ENCODE measurements around the gene CDON.

CDON gene

GRCh38 chr11:125957618-125958332, 104.9 kb downstream of the CDON start:
- H3K4me3 ChIP-seq (ENCODE audit: low read length): no peak overlapping the region
- TF ChIP-seq CTCF (conservative IDR thresholded peaks at IDR 0.05; ENCODE audit: low read depth, low read length): no peak
- no peak for DNase-seq (ENCODE audit: low read depth)

GRCh38 chr11:125956391-125957134, 106.1 kb downstream of the CDON start:
- TF ChIP-seq CTCF (conservative IDR thresholded peaks at IDR 0.05; ENCODE audit: low read depth, low read length): no peak
- no peak for DNase-seq (ENCODE audit: low read depth)
- no peak overlapping the region for H3K4me3 ChIP-seq (ENCODE audit: low read length)

DNA sequence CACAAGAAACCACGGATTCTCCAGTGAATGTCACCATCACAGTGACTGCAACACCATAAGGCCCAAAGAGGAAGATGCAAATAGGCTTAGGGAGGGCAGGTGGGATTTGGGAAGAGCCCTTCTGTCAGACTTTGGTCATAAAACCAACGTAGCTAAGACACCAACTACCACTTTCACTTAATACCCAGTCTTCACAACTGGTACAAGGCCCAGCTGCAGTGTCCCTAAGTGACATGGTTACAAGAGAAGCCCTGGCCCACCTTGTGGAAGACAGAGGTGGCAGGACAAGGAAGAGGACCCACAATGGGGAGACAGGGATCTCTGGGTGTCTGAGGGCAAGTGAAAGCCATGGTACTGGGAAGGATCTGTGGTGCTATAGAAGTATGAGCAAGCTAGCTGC, 106.8 kb downstream of the CDON start:
- DNase-seq (ENCODE audit: low read depth): no peak
- no peak for TF ChIP-seq CTCF (conservative IDR thresholded peaks at IDR 0.05; ENCODE audit: low read depth, low read length)
- H3K4me3 ChIP-seq (ENCODE audit: low read length): no peak overlapping the region

DNA sequence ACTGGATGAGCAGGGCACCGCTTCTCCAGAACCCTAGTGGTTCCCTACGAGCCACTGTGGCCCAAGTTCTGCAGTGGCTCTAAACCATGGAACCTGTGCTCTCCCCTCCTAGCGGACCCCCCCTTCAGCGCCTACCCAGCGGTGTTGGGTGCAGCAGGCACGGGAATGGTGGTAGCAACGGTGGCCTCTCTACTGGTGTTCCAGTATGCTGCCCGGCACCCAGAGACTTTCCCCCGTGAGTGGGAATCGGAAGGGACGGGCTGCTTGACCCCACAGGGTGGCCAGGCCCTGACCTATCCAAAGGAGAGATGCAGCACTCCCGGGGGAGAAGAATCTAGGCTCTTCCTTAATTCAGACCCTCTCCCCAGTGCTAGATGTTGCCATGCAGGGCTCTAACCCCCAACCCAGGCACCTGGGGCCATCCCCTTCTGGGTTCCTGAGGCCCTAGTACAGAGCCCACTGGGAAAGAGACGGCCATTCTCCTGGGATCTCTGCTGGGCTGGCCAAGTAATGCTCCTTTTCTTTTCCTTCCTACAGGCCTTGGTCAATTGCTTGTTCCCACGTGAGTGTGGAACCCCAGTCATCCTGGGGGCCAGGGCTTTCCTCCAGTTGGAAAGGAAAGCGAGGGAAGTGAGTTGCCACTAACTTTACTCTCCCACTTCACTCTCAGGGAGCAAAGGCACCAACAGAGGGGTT, 107.6 kb downstream of the CDON start:
- no peak for TF ChIP-seq CTCF (conservative IDR thresholded peaks at IDR 0.05; ENCODE audit: low read depth, low read length)
- no peak for DNase-seq (ENCODE audit: low read depth)
- no peak overlapping the region for H3K4me3 ChIP-seq (ENCODE audit: low read length)

DNA sequence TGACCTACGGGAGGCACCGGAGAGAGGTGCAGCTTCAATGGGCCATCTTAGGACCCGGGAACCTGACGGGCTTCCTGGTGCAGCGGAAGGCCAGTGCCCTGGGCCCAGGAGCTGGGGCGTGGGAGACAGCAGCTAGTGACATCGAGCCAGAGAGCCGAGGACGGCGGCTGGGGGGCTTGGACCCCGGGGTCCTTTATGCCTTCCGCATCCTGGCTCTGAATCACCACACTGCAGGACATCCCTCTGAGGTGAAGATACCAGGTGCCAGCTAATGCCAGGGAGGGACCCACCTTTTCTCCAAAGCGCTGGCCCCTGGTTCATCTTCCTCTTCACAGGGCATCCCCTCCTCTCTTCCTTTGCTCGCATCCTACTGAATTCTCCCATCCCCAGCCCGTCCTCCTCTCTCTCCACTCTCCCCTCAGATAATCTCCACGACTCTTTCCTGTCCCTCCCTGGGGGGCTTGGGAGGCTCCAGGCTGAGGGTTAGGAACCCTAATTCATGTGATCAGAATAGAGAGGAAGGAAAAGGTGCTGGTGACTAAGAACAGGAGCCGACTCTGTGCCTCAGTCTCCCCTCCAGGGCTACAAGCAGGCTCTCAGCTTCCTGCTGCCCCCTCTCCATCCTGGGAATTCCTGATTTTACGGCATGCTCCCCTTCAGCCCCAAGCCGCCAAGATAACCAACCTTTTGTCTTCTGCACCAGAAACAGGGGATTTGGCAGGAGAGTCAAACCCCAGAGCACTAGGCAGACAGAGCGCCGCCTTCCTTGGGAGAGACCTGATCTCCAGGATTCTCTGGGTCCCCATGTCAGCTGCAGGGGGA, 108.3 kb downstream of the CDON start:
- no peak for TF ChIP-seq CTCF (conservative IDR thresholded peaks at IDR 0.05; ENCODE audit: low read depth, low read length)
- no peak for DNase-seq (ENCODE audit: low read depth)

GRCh38 chr11:125953401-125953935, 109.2 kb downstream of the CDON start:
- no peak for DNase-seq (ENCODE audit: low read depth)
- no peak overlapping the region for H3K4me3 ChIP-seq (ENCODE audit: low read length)
- TF ChIP-seq CTCF (conservative IDR thresholded peaks at IDR 0.05; ENCODE audit: low read depth, low read length): no peak

More for the DNA sequence above, 108.3 kb downstream of the CDON start:
- no peak overlapping the region for H3K4me3 ChIP-seq (ENCODE audit: low read length)
